ENCODE results near the gene WRAP53. TPM values are rescaled to one million over a fixed set of nuclear protein-coding genes. Genes with fewer than 3 reads are reported as not detected.

Gene WRAP53
- total and polyA plus RNA-seq, 10 of the 15 experiments (the other 5 are each of a cell fraction or from before 2014, with no cell fraction given) = 1.9 to 42.0 (median 21.9) TPM

- TF ChIP-seq EZH2 (IDR thresholded peaks at IDR 0.05; ENCODE audit: borderline replicate concordance, control insufficient read depth, low read depth, low read length) = no peak
- TF ChIP-seq BCL3 (IDR thresholded peaks at IDR 0.05; ENCODE audit: borderline replicate concordance, insufficient read depth, low read depth, low read length, poor library complexity, severe bottlenecking) = no peak
- TF ChIP-seq CREB1 (IDR thresholded peaks at IDR 0.05; ENCODE audit: low read depth) = peak; percentile 71
- no peak for TF ChIP-seq CHD1 (IDR thresholded peaks at IDR 0.05; ENCODE audit: low read depth, low read length)
- no peak for TF ChIP-seq POLR2AphosphoS2 (IDR thresholded peaks at IDR 0.05; ENCODE audit: low read depth, low read length)
- TF ChIP-seq RB1 (IDR thresholded peaks at IDR 0.05; ENCODE audit: borderline replicate concordance) = no peak
- TF ChIP-seq KAT2A (conservative IDR thresholded peaks at IDR 0.05; ENCODE audit: control insufficient read depth, low read depth, low read length) = no peak
- TF ChIP-seq ELK1 (IDR thresholded peaks at IDR 0.05; ENCODE audit: low read depth, low read length) = no peak
- 0 out of 2 replicates have a peak, but pooled peaks have one; percentile 32 for TF ChIP-seq GATAD2B (conservative IDR thresholded peaks at IDR 0.05; ENCODE audit: low read depth)
- no peak for TF ChIP-seq NFXL1 (IDR thresholded peaks at IDR 0.05; ENCODE audit: borderline replicate concordance)
- TF ChIP-seq HCFC1 (IDR thresholded peaks at IDR 0.05; ENCODE audit: low read length) = peak; percentile 96
- no peak for TF ChIP-seq EGR1 (IDR thresholded peaks at IDR 0.05; ENCODE audit: borderline replicate concordance in 1 of 2, low read depth in 2 of 2, low read length in 2 of 2)
- peak; percentile 61 for TF ChIP-seq POLR2A (IDR thresholded peaks at IDR 0.05; ENCODE audit: low read depth, low read length)
- no peak; the same call in 1 of the 2 replicates for TF ChIP-seq NFIC (IDR thresholded peaks at IDR 0.05; ENCODE audit: low read depth, low read length)
- TF ChIP-seq MEF2A (IDR thresholded peaks at IDR 0.05; ENCODE audit: insufficient read depth, low read depth, low read length) = 0 out of 2 replicates have a peak, but pooled peaks have one; percentile 30
- TF ChIP-seq GABPA (IDR thresholded peaks at IDR 0.05; ENCODE audit: low read depth) = 0 out of 2 replicates have a peak, but pooled peaks have one; percentile 64
Measured at GRCh38 chr17:7687908-7688807, at the start of gene WRAP53 (continued).
